ENCODE measurements around the gene NR2C2.
"Not testable (repeated sequence)": the region's sequence is repeated elsewhere in the genome, so short reads cannot be mapped to it uniquely, and the experiment has no call there.

NR2C2 gene

DNA sequence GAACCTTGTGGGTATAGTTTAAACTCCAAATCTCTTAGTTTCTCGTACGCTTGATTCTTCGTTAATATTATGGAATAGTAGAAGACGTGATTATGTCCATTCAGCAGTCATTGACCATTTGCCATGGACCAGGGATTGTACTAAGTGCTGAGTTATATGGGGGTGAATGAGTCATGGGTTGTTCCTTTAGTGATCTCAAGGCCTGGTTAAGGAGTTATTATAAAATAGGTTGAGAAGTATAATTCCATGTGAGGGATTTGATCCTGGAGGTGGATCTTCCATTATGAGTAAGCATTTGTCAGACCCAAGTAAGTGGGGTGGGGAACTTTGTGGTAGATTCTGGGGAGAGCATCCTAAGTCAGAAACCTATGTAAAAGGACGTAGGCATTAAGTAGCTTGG, 15.4 kb downstream of the NR2C2 start:
- no peak for DNase-seq

- DNase-seq: no peak
These were observed 19.9 kb downstream of the NR2C2 start for GRCh38 chr3:14967285-14967684.

DNA sequence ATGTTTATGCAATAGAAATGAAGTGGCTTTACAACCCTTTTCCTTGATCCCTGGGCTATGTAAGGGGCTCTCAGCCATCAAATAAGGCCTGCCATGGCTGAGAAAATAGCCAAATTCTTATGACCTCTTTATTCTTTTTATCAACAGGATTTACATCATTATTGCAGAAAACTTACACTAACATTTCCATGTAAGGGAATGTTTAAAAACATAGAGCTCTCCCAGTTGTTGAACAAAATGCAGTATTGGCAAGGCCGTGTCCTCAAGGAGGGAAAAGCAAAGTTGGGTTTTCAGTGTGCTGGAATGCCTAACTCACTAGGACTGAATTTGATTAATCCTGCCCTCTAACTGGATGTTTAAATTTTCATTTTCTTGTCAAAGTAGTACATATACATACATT, 22.3 kb downstream of the NR2C2 start:
- no peak for DNase-seq

DNA sequence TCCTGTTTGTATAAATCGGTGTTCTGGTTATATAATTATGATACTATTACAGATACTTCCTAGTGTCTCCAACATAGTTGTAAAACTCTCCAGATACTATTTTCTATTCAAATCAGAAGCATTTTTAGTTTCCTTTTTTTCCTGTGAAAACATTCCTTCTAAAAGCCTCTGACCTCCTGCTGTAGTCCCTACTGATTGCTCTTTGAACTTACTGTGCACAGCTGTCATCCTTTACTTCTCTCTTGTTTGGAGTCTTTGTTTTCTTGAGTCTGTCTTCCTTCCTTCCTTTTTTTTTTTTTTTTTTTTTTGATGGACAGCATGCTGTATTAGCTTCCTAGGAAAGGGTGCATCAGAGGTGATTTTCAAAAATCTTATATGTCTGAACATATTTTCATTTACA, 28.9 kb downstream of the NR2C2 start:
- DNase-seq: no peak

GRCh38 chr3:14980689-14981088, 33.3 kb downstream of the NR2C2 start:
- no peak for DNase-seq

GRCh38 chr3:14984581-14985113, 37.3 kb downstream of the NR2C2 start:
- no peak for DNase-seq

DNA sequence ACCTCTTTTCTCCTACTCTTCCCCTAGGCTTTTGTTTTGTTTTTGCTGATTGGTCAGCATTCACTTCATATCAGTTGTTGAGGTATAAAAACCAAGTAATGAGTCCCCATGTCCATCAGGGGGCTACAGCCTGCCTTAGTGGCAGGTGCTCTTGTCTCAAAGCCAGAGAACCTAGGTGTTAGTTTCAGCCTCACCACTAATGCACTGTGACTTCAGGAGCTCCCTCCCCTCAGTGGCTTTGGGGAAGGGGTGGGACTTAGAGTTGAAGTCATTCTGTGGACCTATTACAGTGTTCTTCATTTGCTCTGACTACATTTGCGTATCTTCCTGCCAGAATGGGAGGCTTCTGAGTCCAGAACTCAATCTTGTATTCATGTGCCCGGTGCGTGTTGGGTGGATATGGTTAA, 41.6 kb downstream of the NR2C2 start:
- DNase-seq: no peak

- DNase-seq: no peak
These were observed 42.8 kb downstream of the NR2C2 start for GRCh38 chr3:14989943-14990779.

- no peak for DNase-seq
These were observed 43.4 kb downstream of the NR2C2 start for GRCh38 chr3:14990780-14991148.

GRCh38 chr3:14991151-14991742, 43.9 kb downstream of the NR2C2 start:
- DNase-seq: no peak

DNA sequence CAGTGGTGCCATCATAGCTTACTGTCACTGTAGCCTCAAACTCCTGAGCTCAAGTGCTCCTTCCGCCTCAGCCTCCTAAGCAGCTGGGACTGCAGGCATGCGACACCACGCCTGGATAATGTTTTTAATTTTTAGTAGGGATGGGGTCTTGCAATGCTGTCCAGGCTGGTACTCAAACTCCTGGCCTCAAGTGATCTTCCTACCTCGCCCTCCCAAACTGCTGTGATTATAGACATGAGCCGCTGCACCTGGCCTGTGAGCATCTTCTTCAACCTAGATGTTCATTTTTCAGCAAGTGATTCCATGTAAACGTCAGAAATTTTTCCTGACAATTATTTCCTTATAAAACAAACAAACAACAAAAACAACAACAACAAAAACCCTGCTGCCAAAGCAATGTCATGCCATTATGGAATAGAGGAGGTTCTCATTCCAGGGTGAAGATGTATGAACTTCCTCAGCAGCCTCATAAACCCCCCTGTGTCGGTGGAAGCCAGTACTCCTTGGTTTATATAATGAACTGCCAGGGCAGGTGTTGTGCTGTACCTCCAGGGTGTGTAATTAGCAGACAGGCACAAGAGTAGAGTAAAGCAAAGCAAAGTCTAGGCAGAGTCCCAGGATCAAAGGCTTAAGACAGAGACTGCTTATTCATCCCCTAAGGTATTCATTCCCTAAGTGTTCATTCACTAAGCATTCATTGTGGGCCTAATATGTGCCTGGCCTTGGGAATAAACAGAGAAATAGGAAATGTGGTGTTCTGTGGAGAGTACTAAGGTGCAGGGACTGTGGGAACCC, 44.6 kb downstream of the NR2C2 start:
- no peak for DNase-seq

DNA sequence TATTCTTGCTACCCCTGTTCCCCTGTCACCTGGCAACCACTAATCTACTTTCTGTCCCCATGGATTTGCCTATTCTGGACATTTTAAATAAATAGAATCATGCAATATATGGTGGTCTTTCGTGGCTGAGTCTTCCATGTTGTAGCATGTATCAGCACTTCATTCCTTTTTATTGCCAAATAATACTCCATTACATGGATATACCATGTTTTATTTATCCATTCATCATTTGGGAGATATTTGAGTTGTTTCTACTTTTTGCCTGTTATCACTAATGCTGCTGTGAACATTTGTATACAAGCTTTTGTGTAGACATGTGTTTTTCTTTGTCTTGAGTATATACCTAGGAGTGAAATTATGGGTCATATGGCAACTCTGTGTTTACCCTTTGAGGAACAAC, 50.6 kb downstream of the NR2C2 start:
- no peak for DNase-seq

- DNase-seq: not testable (repeated sequence)
These were observed 51.8 kb downstream of the NR2C2 start for GRCh38 chr3:14999182-14999581.

- no peak for DNase-seq
These were observed 60.3 kb downstream of the NR2C2 start for GRCh38 chr3:15007681-15008141.

DNA sequence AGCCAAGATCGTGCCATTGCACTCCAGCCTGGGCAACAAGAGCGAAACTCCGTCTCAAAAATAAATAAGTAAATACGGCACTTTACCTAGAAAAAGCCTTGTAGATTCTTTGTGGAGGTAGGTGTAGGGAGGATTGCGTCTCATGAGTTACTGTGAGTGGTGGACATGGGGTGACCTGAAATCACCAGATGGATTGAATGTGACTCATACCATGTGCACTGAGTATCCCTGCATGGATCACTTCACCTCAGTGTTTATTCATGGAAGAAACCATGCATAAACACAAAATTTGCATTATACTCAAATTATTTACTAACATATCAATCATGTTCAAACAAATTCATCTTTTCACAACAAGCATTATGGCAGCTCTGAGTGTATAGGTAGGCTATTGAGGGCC, 61.8 kb downstream of the NR2C2 start:
- DNase-seq: no peak

GRCh38 chr3:15010664-15011063, 63.3 kb downstream of the NR2C2 start:
- no peak for DNase-seq

DNA sequence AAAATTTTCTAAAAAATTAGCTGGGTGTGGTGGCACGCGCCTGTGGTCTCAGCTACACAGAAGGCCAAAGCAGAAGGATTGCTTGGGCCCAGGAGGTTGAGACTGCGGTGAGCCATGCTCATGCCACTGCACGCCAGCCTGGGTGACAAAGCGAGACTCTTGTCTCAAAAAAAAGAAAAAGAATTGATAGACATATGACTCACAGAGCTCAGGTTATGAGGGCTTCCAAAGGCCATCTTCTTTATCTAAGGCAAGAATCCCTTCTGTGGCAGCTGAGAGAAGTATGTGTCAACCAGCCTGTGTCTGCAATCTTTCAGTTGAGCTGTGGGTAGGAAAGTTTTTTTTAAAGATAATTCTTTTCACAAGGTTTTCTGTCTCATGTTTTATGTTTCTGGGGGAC, 63.8 kb downstream of the NR2C2 start:
- DNase-seq: no peak

DNA sequence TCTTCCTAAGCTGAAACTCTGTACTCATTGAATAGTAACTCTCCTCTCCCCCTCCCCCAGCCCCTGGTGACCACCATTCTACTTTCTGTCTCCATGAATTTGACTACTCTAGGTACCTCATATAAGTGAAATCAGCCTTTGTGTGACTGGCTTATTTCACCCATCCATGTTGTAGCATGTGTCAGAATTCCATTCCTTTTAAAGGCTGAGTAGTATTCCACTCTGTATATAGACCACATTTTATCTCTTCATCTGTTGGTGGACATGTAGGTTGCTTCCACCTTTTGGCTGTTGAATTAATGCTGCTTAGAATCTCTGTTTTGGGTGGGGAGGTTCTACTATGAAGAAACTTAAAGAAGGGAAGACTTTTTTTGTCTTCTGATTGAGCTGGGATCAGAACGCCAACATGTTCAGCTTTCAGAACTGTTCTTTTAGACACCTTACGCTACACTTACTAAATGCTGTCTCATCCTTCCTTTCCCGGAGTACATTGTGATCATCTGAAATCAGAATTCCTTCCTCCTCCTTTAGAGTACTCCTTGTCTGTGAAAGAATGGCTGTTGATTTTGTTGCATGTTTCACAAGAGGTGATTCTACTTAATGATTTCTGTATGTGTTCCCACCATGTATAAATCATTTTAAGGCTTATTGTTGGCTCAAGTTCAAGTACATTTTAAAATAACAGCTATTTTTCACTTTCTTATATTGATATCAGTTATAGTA, 67.4 kb downstream of the NR2C2 start:
- DNase-seq: no peak

GRCh38 chr3:15015456-15015855, 68.1 kb downstream of the NR2C2 start:
- DNase-seq: no peak

DNA sequence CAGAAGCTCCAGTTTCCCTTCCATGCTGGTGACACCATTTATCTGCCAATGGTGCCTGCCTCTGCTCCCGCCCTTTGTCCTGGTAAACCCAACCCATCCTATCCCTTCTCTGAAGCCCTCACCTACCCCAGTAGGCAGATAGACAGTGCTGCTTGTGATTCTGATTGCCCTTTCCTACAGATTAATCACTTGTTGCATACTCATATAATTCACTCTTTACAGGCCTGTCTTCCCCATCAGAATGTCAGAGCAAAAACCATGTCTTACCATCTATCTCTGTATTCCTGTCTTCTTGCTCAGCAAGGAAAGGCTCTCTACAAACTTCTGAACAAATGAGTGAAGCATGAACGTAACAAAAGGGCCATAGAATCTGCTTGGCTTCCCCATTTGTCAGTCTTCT, 69.8 kb downstream of the NR2C2 start:
- DNase-seq: no peak

- no peak for DNase-seq
These were observed 75.9 kb downstream of the NR2C2 start for GRCh38 chr3:15023249-15023648.

DNA sequence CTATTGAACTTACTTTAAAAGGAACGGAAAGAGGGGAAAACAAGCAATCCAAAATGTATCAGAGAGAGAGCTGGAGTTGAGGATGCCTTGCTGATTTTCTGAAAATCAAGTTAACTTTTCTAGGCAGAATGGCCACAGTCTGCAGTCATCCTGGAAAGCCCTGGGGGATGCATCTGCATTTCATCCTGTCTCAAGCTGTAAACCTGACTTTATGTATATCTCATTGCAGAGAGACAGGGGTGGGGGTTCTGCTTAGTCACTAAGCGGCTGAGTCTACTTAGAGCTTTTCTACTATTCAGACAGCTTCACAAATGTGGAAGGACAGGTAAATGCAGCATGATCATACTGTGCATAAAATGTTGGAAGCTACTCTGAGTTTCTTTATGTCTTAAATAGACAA, 76.3 kb downstream of the NR2C2 start:
- no peak for DNase-seq

GRCh38 chr3:15029625-15030024, 82.2 kb downstream of the NR2C2 start:
- no peak for DNase-seq

Data from activated T-cell treated with anti-CD3 and anti-CD28 coated beads for 4 hours (primary cell).